ENCODE data around the gene MRPS15. TPM values are rescaled to one million over a fixed set of nuclear protein-coding genes. Genes with fewer than 3 reads are reported as not detected.

The MRPS15 gene
- total RNA-seq, 1 donor from 2014 or later: 30.4 TPM

DNA sequence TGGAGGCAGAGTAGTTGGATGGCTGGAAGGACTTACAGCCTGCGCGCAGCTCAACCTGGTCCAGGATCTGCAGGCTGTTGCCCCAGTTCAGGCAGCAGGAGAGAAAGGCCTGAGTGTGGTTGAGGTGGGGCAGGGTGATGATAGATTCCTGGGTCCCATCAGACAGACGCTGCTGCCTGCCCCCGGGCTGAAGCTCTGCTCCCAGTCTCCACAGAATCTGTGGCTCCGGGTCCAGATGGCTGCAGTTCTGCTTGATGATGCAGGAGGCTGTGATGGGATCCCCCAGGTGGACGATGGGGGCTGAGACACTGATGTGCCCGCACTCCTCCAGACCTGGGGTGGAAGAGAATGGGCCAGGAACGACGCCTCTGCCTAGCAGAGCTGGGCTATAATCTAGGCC lies 11.2 kb upstream of the MRPS15 start:
- H3K9me3 ChIP-seq: no peaks in the 10 kb centered on the region
- no peak overlapping the region for H3K27ac ChIP-seq
- no peak overlapping the region for H3K4me3 ChIP-seq
- no peaks in the 10 kb centered on the region for H3K36me3 ChIP-seq
- intact Hi-C loops (cut with DNase I): no loop called here
- DNase-seq (ENCODE audit: low spot score in 2 of 2): no peak
- no peaks in the 10 kb centered on the region for H3K27me3 ChIP-seq
- TF ChIP-seq, protein P1, sequence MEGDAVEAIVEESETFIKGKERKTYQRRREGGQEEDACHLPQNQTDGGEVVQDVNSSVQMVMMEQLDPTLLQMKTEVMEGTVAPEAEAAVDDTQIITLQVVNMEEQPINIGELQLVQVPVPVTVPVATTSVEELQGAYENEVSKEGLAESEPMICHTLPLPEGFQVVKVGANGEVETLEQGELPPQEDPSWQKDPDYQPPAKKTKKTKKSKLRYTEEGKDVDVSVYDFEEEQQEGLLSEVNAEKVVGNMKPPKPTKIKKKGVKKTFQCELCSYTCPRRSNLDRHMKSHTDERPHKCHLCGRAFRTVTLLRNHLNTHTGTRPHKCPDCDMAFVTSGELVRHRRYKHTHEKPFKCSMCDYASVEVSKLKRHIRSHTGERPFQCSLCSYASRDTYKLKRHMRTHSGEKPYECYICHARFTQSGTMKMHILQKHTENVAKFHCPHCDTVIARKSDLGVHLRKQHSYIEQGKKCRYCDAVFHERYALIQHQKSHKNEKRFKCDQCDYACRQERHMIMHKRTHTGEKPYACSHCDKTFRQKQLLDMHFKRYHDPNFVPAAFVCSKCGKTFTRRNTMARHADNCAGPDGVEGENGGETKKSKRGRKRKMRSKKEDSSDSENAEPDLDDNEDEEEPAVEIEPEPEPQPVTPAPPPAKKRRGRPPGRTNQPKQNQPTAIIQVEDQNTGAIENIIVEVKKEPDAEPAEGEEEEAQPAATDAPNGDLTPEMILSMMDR (IDR thresholded peaks at IDR 0.05): no peak
- no peaks in the 10 kb centered on the region for H3K4me1 ChIP-seq

DNA sequence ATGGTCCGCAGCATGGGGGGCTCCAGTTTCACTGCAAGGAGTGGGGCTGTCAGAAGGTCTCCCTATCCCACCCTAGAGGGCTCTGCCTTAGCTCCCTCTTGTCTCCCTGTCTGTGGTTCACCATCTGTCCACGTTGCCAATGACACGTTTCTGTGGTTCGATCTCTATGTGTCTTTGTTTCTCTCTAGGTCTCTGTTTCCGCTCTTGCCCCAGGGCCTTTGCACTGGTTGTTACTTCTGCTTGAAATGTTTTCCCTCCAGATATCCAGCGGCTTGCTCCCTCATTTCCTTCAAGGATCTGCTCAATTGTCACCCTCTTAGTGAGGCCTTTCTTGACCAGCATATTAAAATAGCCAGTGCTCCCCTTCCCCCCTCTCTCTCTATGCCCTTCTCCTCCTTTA lies 8.5 kb upstream of the MRPS15 start:
- intact Hi-C loops (cut with DNase I): no loop called here
- no peak overlapping the region for H3K4me3 ChIP-seq
- no peak for DNase-seq (ENCODE audit: low spot score in 2 of 2)
- H3K27me3 ChIP-seq: no peaks in the 10 kb centered on the region
- TF ChIP-seq, protein P1 (IDR thresholded peaks at IDR 0.05): no peak
- H3K36me3 ChIP-seq: no peaks in the 10 kb centered on the region
- H3K9me3 ChIP-seq: no peaks in the 10 kb centered on the region
- no peak overlapping the region for H3K27ac ChIP-seq
- no peaks in the 10 kb centered on the region for H3K4me1 ChIP-seq

DNA sequence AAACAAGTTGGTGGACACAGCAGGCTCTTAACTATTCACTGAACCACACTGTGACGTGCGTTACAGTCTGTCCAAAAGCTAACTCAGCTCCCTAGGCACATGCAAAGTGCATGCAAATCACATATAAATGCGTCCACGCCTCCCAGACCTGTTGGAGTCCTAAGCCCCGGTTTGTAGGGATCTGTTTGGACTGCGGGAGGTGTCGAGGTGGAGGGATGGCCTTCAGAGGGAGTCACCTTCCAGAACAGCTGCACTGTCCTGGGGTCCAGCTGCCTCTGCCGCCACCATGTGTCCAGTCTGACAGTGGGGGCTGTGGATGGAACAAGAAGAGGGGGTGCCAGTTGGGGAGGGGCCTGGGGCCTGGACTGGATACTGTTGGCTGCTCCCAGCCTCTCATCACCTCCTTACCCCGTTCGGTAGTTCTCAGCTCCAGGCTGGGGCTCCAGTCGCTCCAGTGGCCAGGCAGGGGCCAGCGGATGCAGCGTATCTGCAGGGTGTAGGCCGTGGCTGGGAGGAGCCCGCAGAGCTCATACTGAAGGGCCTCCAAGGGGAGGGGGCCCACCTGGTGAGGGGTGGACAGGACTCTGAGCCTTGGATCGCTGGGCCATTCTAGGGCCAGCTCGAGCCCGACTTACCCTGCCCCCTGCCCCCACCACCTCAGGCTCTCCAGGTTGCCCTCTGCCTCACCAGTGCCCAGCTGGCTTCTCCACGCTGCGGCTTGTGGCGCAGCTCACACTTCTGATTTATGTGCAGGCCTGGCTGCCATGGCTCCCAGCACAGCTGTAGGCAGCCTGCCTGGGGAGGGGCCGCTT lies 7.9 kb upstream of the MRPS15 start:
- no peak overlapping the region for H3K27ac ChIP-seq
- no peaks in the 10 kb centered on the region for H3K9me3 ChIP-seq
- H3K36me3 ChIP-seq: no peaks in the 10 kb centered on the region
- H3K27me3 ChIP-seq: no peaks in the 10 kb centered on the region
- intact Hi-C loops (cut with DNase I): no loop called here
- TF ChIP-seq, protein P1 (IDR thresholded peaks at IDR 0.05): no peak
- H3K4me3 ChIP-seq: no peak overlapping the region
- H3K4me1 ChIP-seq: no peaks in the 10 kb centered on the region
- DNase-seq (ENCODE audit: low spot score in 2 of 2): no peak

DNA sequence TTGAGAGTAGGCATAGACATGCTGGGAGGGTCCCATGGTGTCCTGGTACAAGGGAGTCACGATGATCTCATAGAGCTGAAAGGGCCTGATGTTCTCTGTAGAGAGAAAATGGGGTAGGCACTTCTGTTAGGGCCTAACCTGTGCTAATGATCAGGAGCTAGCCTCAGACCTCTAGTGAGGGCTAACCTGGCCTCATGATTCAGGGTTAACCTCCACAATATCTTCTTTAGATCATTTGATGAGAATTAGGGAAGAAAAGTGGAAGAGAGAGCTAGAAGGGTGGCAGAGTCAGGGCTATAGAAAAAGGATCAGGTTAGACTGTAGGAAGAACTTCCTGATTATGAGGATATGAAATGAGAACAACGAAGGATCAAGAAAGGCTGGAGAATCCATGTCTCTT lies 5.0 kb upstream of the MRPS15 start:
- Histone ChIP-seq H3K4me1 (no peaks in the 10 kb centered on the region), H3K27me3 (no peaks in the 10 kb centered on the region), H3K9me3 (no peaks in the 10 kb centered on the region), H3K27ac (no peak overlapping the region), H3K36me3 (no peaks in the 10 kb centered on the region), H3K4me3 (no peak overlapping the region)
- intact Hi-C loops (cut with DNase I): no loop called here
- no peak for DNase-seq (ENCODE audit: low spot score in 2 of 2)
- TF ChIP-seq, protein P1 (IDR thresholded peaks at IDR 0.05): no peak

DNA sequence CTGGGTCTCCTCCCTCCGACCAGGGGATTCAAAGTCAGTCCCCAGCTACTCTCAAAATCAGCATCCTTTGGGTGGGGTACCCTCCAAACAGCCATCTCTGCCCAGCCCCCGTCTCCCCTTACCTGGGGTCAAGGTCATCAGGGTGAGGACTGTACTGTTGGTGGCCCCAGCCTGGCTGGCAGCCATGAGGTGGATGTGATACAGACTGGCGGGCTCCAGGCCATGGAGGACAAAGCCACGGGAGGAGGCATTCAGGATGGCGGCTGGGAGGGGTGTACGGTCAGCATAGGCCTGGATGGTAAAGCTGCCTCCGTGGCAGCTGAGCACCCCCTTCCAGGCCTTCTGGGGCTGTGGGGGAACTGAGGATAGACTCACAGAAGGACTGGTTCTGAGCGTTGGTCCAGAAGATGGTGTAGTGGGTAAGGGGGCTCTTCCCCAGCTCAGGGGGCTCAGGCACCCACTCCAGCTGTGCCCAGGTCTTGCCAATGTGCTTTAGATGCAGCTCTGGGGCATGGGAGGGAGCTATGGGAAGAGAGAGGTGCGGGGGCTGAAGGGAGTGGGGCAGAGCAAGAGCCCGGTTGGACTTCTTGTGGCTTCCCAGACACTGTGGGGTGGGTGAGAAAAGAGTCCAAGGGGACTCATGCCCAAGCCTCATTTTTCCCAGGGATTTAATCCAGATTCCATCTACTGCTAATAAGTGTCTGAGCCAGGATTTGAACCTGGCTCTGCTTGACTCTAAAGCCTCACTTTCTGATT lies 3.7 kb upstream of the MRPS15 start:
- Histone ChIP-seq H3K4me1 (peaks cover 3 to 8% of the 10 kb centered on the region in 2 donors), H3K9me3 (no peaks in the 10 kb centered on the region), H3K27ac (no peak overlapping the region), H3K27me3 (no peaks in the 10 kb centered on the region), H3K36me3 (no peaks in the 10 kb centered on the region), H3K4me3 (no peak overlapping the region)
- intact Hi-C loops (cut with DNase I): no loop called here
- no peak for DNase-seq (ENCODE audit: low spot score in 2 of 2)
- TF ChIP-seq, protein P1 (IDR thresholded peaks at IDR 0.05): no peak

Measured in ascending aorta (tissue), 2 donors.